Sigmoid colon (tissue), 7 donors: ENCODE results near the gene RABGAP1L. TPM values are rescaled to one million over a fixed set of nuclear protein-coding genes. Genes with fewer than 3 reads are reported as not detected.

Experiments
- DNase-seq: peaks from one replicate; pipeline ENCODE4 v3.0.0-alpha.2; 2019
- H3K27ac ChIP-seq, 4 donors: fragments of 200-600 bp; sonication (generic); one replicate each; pipeline ENCODE4 v1.5.1; 2016 to 2019; ENCODE audit warnings: mild to moderate bottlenecking in 1 of 4
- H3K27me3 ChIP-seq, 3 donors: fragments of 200-600 bp; sonication (generic); one replicate each; pipeline ENCODE4 v1.5.1; 2019; ENCODE audit warnings: mild to moderate bottlenecking in 1 of 3
- H3K36me3 ChIP-seq, 4 donors: fragments of 200-600 bp; sonication (generic); one replicate each; pipeline ENCODE4 v1.5.1; 2016 to 2019
- H3K4me1 ChIP-seq, 4 donors: fragments of 200-600 bp; sonication (generic); one replicate each; pipeline ENCODE4 v1.5.1; 2017 to 2019
- H3K4me3 ChIP-seq, 4 donors: fragments of 200-600 bp; sonication (generic); one replicate each; pipeline ENCODE4 v1.5.1; 2017 to 2019; ENCODE audit warnings: mild to moderate bottlenecking in 2 of 4, moderate library complexity in 1 of 4
- H3K9me3 ChIP-seq, 4 donors: fragments of 200-600 bp in 3 of 4; sonication (generic) in 3 of 4; one replicate each; pipeline versions ENCODE4 v1.5.1 to v1.6.1; 2013 to 2019
- CTCF ChIP-seq, 4 experiments: fragments of 450-650 bp in 3 of 4; fragments of 200-600 bp in 1 of 4; IDR thresholded peaks; one replicate each; pipeline ENCODE4 v1.5.1; 2016 to 2019; ENCODE audit warnings: antibody characterized with exemption in 4 of 4, mild to moderate bottlenecking in 3 of 4, moderate library complexity in 2 of 4
- EP300 ChIP-seq, 4 donors: sonication (generic); formaldehyde crosslinking; IDR thresholded peaks; one replicate each; pipeline ENCODE4 v1.6.1; 2017; ENCODE audit warnings: antibody characterized with exemption in 4 of 4
- POLR2A ChIP-seq, 2 donors: fragments of 450-650 bp; IDR thresholded peaks; one replicate each; pipeline ENCODE4 v1.6.1; 2016; ENCODE audit warnings: antibody characterized with exemption in 2 of 2, mild to moderate bottlenecking in 2 of 2, moderate library complexity in 2 of 2
- POLR2AphosphoS5 ChIP-seq, 4 donors: sonication (generic); formaldehyde crosslinking; IDR thresholded peaks; one replicate each; pipeline ENCODE4 v1.6.1; 2017; ENCODE audit warnings: antibody characterized with exemption in 4 of 4
- WGBS, 2 donors: extraction: QIAGEN DNeasy Blood & Tissue Kit; methylation state at CpG; one replicate each; pipeline ENCODE4 v1.1.7; 2013; 5-methylcytosine and 5-hydroxymethylcytosine counted together
- intact Hi-C: fragments of 100-400 bp; cut with DNase I; formaldehyde crosslinking; loops from one replicate; pipeline ENCODE4 v1.15.1; 2023
- polyA plus RNA-seq, 3 donors: library from polyadenylated mRNA; stranded (reverse); fragments of 200-250 nt; gene quantifications; one replicate each; pipeline ENCODE4 v1.2.3, GENCODE V29; 2013
- total RNA-seq, 4 donors: library from RNA; depleted of rRNA; stranded (reverse); fragments of >200 nt; gene quantifications; one replicate each; pipeline ENCODE4 v1.1.0, GENCODE V29; 2016
- donor health status: healthy with polysubstance abuse.
- donor health status: Bipolar disorder and iron deficiency.
- donor health status: healthy.

The RABGAP1L gene
- total and polyA plus RNA-seq, 7 donors: 25.2 to 42.9 (median 35.4) TPM

GRCh38 chr1:174818014-174818616 lies 658.8 kb downstream of the RABGAP1L start:
- Histone ChIP-seq H3K4me1 (no peaks in the 10 kb centered on the region), H3K27me3 (no peaks in the 10 kb centered on the region), H3K9me3 (no peaks in the 10 kb centered on the region), H3K36me3 (no peaks in the 10 kb centered on the region), H3K4me3 (no peak overlapping the region), H3K27ac (no peak overlapping the region)
- TF ChIP-seq EP300 (IDR thresholded peaks at IDR 0.05) (no peak), POLR2A (IDR thresholded peaks at IDR 0.05) (no peak)
- DNase-seq: no peak
- 70 to 77% methylated on average over 4 of the region's 4 CpGs for WGBS, 2 donors
- intact Hi-C loops: no loop called here

DNA sequence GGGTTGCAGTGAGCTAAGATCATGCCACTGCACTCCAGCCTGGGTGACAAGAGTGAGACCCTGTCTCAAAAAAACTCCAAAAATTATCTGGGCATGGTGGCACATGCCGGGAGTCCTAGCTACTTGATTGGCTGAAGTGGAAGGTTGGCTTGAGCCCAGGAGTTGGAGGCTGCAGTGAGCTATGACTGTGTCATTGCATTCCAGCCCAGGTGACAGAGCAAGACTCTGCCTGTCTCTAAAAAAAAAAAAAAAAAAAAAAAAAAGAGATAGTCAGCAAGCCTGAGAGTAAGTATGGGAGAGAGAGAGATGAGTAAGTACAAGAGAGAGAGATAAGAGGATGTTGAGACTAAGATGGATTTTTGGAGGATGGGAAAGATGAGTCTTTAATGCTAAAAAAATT lies 659.6 kb downstream of the RABGAP1L start:
- TF ChIP-seq POLR2AphosphoS5 (IDR thresholded peaks at IDR 0.05) (no peak), POLR2A (IDR thresholded peaks at IDR 0.05) (no peak), EP300 (IDR thresholded peaks at IDR 0.05) (no peak), CTCF (IDR thresholded peaks at IDR 0.05) (no peak)
- Histone ChIP-seq H3K36me3 (no peaks in the 10 kb centered on the region), H3K9me3 (no peaks in the 10 kb centered on the region), H3K27me3 (no peaks in the 10 kb centered on the region), H3K27ac (no peak overlapping the region), H3K4me3 (no peak overlapping the region), H3K4me1 (no peaks in the 10 kb centered on the region)
- 97% methylated on average over 1 of the region's 1 CpG for WGBS, 2 donors
- intact Hi-C loops: no loop called here
- DNase-seq: no peak

- Histone ChIP-seq H3K27me3 (no peaks in the 10 kb centered on the region), H3K4me3 (no peak overlapping the region), H3K36me3 (no peaks in the 10 kb centered on the region), H3K4me1 (no peaks in the 10 kb centered on the region), H3K27ac (no peak overlapping the region), H3K9me3 (no peaks in the 10 kb centered on the region)
- DNase-seq: no peak
- TF ChIP-seq POLR2A (IDR thresholded peaks at IDR 0.05) (no peak), EP300 (IDR thresholded peaks at IDR 0.05) (no peak), CTCF (IDR thresholded peaks at IDR 0.05) (no peak), POLR2AphosphoS5 (IDR thresholded peaks at IDR 0.05) (no peak)
- intact Hi-C loops: no loop called here
Measured at GRCh38 chr1:174819596-174819995, 660.3 kb downstream of the RABGAP1L start.

DNA sequence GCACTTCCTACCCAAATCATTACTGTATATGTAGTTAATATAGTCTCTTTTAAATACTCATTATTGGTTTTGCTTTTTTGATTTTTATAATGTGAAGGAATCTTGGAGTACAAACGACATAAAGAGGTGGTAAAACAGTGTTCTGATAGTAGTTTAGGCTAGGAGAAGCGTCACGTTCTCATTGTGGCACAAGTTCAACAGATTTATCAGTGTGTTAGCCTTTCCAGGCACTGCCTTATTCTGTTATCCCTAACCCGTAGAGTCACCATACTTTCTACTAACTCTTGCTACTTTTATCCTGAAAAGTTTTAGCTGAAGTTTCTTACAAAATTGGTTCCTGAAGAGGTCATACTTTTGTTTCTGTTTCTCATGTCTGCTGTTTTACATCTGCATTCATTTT lies 665.8 kb downstream of the RABGAP1L start:
- Histone ChIP-seq H3K27me3 (no peaks in the 10 kb centered on the region), H3K27ac (no peak overlapping the region), H3K9me3 (no peaks in the 10 kb centered on the region), H3K36me3 (no peaks in the 10 kb centered on the region), H3K4me3 (no peak overlapping the region), H3K4me1 (no peaks in the 10 kb centered on the region)
- DNase-seq: no peak
- intact Hi-C loops: no loop called here
- TF ChIP-seq EP300 (IDR thresholded peaks at IDR 0.05) (no peak), CTCF (IDR thresholded peaks at IDR 0.05) (no peak), POLR2AphosphoS5 (IDR thresholded peaks at IDR 0.05) (no peak), POLR2A (IDR thresholded peaks at IDR 0.05) (no peak)
- WGBS, 2 donors: 84 to 90% methylated on average over 4 of the region's 4 CpGs

- H3K4me1 ChIP-seq: no peaks in the 10 kb centered on the region
Measured at GRCh38 chr1:174825806-174826205, 666.5 kb downstream of the RABGAP1L start.

More at GRCh38 chr1:174825806-174826205, 666.5 kb downstream of the RABGAP1L start:
- Histone ChIP-seq H3K4me3 (no peak overlapping the region), H3K36me3 (no peaks in the 10 kb centered on the region), H3K9me3 (no peaks in the 10 kb centered on the region), H3K27me3 (no peaks in the 10 kb centered on the region), H3K27ac (no peak overlapping the region)
- 88 to 93% methylated on average over 5 of the region's 5 CpGs for WGBS, 2 donors
- TF ChIP-seq POLR2AphosphoS5 (IDR thresholded peaks at IDR 0.05) (no peak), CTCF (IDR thresholded peaks at IDR 0.05) (no peak), EP300 (IDR thresholded peaks at IDR 0.05) (no peak), POLR2A (IDR thresholded peaks at IDR 0.05) (no peak)
- DNase-seq: no peak
- intact Hi-C loops: no loop called here
